Putamen (tissue), 1 donor: ENCODE measurements around the gene MAPKAP1.

Experiments used
- DNase-seq: peaks from one replicate; pipeline ENCODE4 v3.0.0-alpha.2; 2016; ENCODE audit warnings: low spot score

MAPKAP1 gene

DNA sequence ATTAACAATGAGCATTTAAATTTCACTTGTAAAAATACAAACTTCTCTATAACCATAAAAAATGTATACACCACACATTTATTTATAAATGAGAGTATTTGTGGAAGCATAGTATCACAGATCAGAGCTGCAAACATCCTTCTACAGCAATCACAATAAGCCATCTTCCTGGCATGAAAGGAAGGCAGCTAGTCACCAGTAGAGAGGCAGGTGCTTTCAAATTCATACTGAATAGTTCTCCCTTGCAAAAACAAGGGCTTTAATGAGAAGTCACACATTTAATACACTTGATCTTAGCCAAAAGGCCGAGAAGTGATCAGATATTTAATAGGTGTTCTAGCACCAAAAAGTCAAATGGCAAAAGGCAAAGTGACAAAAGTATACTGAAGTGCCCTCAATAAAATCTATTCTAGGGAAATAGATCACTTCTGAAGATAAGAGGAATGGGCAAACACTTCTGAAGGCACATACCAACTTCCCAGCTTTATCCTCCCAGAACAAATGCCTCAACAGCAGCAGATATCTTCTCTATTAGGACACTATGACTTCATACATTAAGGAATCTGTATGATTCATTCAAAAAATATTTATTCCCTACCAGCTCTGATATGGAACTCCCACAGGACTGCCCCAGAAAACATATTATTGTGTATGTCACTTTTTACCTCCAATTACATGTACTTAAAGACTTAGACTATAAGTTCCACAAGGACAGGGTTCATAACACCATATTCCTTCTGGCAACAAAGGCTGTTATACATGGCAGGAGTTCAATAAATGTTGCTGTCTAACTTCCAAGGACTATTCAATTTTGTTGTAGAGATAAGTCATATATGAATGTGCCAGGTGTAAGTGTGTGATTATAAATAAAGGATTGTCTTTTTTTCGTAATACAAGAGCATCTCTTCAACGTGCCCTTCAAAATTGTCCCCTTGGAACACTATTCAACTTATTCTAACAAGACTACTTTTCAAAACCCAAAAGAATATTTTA lies 31.7 kb downstream of the MAPKAP1 start:
- no peak for DNase-seq

DNA sequence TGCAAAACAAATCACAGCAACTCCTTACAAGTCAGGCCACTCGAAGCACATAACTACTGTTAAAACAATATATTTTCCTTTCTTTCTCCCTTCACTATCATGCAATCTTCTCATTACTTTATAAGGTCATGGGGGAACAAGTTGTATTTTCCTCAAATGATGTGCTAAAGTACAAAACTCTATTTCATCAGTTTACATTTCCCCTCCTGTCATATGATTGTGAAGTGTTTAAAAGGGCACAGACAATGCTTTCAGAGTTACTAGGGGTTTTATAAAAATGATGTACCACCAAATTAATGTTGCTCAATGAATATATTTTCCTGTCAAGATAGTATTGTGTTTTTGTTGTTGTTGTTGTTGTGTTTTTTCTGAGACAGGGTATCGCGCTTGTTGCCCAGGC lies 34.1 kb downstream of the MAPKAP1 start:
- no peak for DNase-seq

DNA sequence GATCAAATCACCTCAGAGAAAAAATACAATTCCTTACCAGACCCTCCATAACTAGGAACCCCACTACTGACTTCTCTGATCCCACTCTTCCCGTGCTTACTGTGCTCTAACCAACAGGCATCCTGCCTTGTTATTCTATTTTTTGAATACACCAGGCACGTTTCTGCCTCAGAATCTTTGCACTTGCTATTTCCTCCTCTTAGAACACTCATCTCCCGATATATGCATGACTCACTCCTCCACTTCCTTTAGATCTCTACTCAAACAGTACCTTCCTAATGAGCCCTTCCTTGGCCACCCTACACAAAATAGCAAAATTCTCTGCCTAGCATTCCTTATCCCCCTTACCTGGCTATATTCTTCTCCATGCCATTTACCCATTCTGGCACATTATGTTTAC lies 43.9 kb downstream of the MAPKAP1 start:
- DNase-seq, result no peak

- no peak for DNase-seq
Measured at GRCh38 chr9:125660557-125660956, 46.5 kb downstream of the MAPKAP1 start.

GRCh38 chr9:125659954-125660353 lies 47.1 kb downstream of the MAPKAP1 start:
- DNase-seq, result no peak

DNA sequence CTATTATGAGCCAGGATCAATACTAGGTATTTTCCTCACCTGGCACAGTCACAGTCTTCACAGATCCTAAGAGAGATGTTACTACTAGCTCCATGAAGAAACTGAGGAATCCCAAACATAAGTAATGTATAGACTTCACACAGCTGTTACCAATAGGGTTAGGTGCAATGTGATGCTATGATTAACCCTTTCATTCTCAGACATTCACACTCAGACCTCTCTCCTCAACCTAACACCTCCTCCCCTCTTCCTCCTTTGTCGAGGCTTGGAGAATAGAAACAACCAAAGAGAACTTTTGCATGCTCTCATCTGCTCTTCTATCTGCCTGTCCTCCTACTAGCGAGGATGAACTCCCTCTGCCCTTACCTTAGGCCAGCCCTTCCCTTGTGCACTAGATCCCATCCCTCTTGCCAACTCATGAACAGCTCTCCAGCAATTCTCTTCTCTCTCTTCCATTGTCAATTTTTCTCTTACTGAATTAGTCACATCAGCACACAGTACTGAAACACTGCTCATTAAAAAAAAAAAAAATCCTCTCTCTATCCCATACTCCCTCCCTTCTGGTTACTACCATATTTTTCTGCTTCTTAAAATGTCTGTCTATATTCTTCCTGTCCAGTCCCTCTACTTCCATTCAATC lies 47.7 kb downstream of the MAPKAP1 start:
- no peak for DNase-seq

- DNase-seq, result no peak
Measured at GRCh38 chr9:125656560-125656959, 50.4 kb downstream of the MAPKAP1 start.

- DNase-seq, result no peak
Measured at GRCh38 chr9:125655691-125656410, 51.2 kb downstream of the MAPKAP1 start.

GRCh38 chr9:125655066-125655633 lies 51.9 kb downstream of the MAPKAP1 start:
- DNase-seq, result no peak

GRCh38 chr9:125654121-125654520 lies 52.9 kb downstream of the MAPKAP1 start:
- DNase-seq, result no peak

- DNase-seq, result no peak
Measured at GRCh38 chr9:125653325-125653724, 53.7 kb downstream of the MAPKAP1 start.

GRCh38 chr9:125652759-125653158 lies 54.2 kb downstream of the MAPKAP1 start:
- DNase-seq, result no peak

GRCh38 chr9:125652233-125652594 lies 54.8 kb downstream of the MAPKAP1 start:
- no peak for DNase-seq

- no peak for DNase-seq
Measured at GRCh38 chr9:125651576-125652232, 55.3 kb downstream of the MAPKAP1 start.

GRCh38 chr9:125650271-125650737 lies 56.7 kb downstream of the MAPKAP1 start:
- DNase-seq, result no peak

DNA sequence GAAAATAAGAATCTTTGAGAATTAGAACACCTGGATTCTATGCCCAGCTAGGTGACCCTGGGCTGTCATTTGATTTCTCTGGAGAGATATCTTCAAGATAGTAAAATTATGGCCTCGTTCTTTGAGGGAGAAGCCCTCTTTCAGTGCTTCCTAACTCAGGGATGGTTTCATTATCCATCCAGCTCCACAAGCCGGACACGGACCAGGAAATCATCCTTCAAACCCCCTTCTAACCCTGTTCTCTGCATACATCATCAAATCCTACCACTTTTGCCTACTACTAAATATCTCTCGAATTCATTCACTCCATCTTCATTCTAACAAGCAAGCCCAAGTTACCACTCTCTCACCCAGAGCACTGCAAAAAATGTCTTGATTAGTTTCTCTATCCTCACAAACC lies 57.2 kb downstream of the MAPKAP1 start:
- no peak for DNase-seq

GRCh38 chr9:125649315-125649714 lies 57.7 kb downstream of the MAPKAP1 start:
- no peak for DNase-seq

- DNase-seq, result no peak
Measured at GRCh38 chr9:125648294-125648693, 58.7 kb downstream of the MAPKAP1 start.

DNA sequence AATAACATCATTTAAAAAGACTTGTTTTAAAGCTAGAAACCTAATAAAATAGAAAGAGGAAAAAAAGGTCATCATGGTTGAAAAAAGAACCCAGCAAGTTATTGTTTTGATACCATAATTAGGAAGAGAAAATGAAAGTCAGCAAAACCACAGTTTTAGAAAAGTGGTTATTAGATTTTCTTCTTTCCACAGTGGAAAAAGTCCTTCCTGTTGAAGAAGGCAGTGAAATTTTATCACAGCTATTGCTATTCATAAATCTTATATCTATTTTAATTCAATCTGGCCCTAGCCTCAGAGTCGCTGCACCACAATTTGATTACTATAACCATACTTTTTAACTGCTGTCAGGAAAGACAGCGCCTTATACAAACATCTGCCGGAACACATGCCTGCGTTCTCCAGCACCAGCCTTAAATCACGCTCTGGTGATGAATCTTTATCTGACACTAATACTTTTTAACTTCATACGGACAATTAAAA lies 60.3 kb downstream of the MAPKAP1 start:
- no peak for DNase-seq

GRCh38 chr9:125646217-125646616 lies 60.8 kb downstream of the MAPKAP1 start:
- no peak for DNase-seq

DNA sequence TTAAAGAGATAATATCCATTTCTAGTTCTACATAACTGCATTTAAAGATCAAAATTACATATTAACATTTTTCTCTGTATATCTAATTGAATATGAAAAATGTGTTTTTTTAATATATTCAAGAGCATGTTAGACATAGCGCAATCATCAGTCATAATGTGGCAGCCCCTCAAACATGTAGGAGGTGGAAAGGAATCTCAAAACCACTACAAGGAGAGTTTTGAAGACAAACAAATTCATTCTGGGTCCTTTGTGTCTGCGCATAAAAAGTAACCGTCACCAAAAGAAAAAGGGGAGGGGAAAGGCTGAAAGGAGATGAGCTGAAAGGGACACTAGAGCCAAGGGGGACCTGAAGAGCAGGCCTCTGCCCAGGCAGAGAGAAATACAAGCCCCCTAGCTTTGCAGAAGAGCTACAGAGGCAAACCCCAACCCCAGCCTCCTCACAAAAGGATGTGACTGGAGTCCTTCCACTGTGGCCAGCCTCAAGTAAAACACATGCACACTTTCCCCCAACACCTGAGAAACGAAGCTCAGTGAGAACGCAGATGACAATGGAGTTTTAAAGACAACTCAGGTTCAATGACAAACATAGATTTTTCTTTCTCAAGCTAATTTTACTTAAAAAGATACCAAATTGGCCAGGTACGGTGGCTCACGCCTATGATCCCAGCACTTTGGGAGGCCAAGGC lies 62.0 kb downstream of the MAPKAP1 start:
- DNase-seq, result no peak
